ENCODE data around the gene ERI2. TPM values are rescaled to one million over a fixed set of nuclear protein-coding genes. Genes with fewer than 3 reads are reported as not detected.

The ERI2 gene
- total and polyA plus RNA-seq, 2 of the 13 experiments (the other 11 are each of a cell fraction or from before 2014, with no cell fraction given): 17.4 to 41.3 TPM

DNA sequence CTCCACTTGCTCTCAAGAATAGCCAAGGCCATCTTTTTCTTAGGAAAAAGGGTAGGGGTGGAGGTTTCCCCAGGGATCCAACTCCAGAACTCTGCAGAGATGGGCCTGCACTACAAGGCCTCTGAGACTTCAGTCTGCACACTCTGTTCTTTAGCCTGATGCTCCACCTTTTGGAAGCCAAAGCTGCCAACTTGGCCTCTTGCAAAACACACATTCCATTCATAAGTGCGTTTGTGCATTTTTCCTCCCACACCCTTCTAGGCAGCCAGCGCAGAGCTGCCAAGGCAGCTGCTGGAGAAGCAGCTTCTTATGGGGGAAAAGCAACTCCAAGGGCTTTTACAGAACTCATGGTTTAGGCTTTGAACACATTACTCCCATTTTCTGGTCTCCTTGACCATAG lies 45.3 kb upstream of the ERI2 start (continued):
- TF ChIP-seq ZFP37 (CRISPR knock-in tag; IDR thresholded peaks at IDR 0.05; ENCODE audit: borderline replicate concordance) (no peak), ZNF614 (CRISPR knock-in tag; IDR thresholded peaks at IDR 0.05; ENCODE audit: borderline replicate concordance) (0 out of 2 replicates have a peak, but pooled peaks have one; percentile 22), NR2C2 (CRISPR knock-in tag; IDR thresholded peaks at IDR 0.05; ENCODE audit: borderline replicate concordance) (no peak), GFI1 (CRISPR knock-in tag; IDR thresholded peaks at IDR 0.05; ENCODE audit: borderline replicate concordance) (0 out of 2 replicates have a peak, but pooled peaks have one; percentile 16), ZSCAN12 (CRISPR knock-in tag; IDR thresholded peaks at IDR 0.05) (no peak), SIX1 (CRISPR knock-in tag; IDR thresholded peaks at IDR 0.05; ENCODE audit: borderline replicate concordance) (no peak), KAT8 (CRISPR knock-in tag; IDR thresholded peaks at IDR 0.05) (no peak), ZNF350 (CRISPR knock-in tag; IDR thresholded peaks at IDR 0.05; ENCODE audit: borderline replicate concordance, low read depth) (no peak), NFIC (IDR thresholded peaks at IDR 0.05; ENCODE audit: low read length) (no peak), NFRKB (IDR thresholded peaks at IDR 0.05) (no peak), ZNF747 (CRISPR knock-in tag; IDR thresholded peaks at IDR 0.05; ENCODE audit: borderline replicate concordance) (no peak), CBX5 (CRISPR knock-in tag; IDR thresholded peaks at IDR 0.05; ENCODE audit: borderline replicate concordance) (no peak), ZNF264 (CRISPR knock-in tag; IDR thresholded peaks at IDR 0.05) (0 out of 2 replicates have a peak, but pooled peaks have one; percentile 30), ZNF430 (CRISPR knock-in tag; IDR thresholded peaks at IDR 0.05) (no peak), FOSL2 (CRISPR knock-in tag; IDR thresholded peaks at IDR 0.05) (peak; percentile 20; the same call in 1 of the 2 replicates), ZNF329 (CRISPR knock-in tag; IDR thresholded peaks at IDR 0.05; ENCODE audit: low read depth) (no peak), CEBPG (CRISPR knock-in tag; IDR thresholded peaks at IDR 0.05) (peak; percentile 83), NFYC (CRISPR knock-in tag; IDR thresholded peaks at IDR 0.05) (no peak), ZNF7 (CRISPR knock-in tag; IDR thresholded peaks at IDR 0.05) (peak; percentile 49; the same call in 1 of the 2 replicates), KLF13 (CRISPR knock-in tag; IDR thresholded peaks at IDR 0.05) (no peak)
- TF ChIP-seq, protein P1, sequence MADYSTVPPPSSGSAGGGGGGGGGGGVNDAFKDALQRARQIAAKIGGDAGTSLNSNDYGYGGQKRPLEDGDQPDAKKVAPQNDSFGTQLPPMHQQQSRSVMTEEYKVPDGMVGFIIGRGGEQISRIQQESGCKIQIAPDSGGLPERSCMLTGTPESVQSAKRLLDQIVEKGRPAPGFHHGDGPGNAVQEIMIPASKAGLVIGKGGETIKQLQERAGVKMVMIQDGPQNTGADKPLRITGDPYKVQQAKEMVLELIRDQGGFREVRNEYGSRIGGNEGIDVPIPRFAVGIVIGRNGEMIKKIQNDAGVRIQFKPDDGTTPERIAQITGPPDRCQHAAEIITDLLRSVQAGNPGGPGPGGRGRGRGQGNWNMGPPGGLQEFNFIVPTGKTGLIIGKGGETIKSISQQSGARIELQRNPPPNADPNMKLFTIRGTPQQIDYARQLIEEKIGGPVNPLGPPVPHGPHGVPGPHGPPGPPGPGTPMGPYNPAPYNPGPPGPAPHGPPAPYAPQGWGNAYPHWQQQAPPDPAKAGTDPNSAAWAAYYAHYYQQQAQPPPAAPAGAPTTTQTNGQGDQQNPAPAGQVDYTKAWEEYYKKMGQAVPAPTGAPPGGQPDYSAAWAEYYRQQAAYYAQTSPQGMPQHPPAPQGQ (CRISPR knock-in tag; IDR thresholded peaks at IDR 0.05; ENCODE audit: borderline replicate concordance): no peak
- TF ChIP-seq, protein P2, sequence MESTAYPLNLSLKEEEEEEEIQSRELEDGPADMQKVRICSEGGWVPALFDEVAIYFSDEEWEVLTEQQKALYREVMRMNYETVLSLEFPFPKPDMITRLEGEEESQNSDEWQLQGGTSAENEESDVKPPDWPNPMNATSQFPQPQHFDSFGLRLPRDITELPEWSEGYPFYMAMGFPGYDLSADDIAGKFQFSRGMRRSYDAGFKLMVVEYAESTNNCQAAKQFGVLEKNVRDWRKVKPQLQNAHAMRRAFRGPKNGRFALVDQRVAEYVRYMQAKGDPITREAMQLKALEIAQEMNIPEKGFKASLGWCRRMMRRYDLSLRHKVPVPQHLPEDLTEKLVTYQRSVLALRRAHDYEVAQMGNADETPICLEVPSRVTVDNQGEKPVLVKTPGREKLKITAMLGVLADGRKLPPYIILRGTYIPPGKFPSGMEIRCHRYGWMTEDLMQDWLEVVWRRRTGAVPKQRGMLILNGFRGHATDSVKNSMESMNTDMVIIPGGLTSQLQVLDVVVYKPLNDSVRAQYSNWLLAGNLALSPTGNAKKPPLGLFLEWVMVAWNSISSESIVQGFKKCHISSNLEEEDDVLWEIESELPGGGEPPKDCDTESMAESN (CRISPR knock-in tag; conservative IDR thresholded peaks at IDR 0.05): no peak
- TF ChIP-seq, protein P3, sequence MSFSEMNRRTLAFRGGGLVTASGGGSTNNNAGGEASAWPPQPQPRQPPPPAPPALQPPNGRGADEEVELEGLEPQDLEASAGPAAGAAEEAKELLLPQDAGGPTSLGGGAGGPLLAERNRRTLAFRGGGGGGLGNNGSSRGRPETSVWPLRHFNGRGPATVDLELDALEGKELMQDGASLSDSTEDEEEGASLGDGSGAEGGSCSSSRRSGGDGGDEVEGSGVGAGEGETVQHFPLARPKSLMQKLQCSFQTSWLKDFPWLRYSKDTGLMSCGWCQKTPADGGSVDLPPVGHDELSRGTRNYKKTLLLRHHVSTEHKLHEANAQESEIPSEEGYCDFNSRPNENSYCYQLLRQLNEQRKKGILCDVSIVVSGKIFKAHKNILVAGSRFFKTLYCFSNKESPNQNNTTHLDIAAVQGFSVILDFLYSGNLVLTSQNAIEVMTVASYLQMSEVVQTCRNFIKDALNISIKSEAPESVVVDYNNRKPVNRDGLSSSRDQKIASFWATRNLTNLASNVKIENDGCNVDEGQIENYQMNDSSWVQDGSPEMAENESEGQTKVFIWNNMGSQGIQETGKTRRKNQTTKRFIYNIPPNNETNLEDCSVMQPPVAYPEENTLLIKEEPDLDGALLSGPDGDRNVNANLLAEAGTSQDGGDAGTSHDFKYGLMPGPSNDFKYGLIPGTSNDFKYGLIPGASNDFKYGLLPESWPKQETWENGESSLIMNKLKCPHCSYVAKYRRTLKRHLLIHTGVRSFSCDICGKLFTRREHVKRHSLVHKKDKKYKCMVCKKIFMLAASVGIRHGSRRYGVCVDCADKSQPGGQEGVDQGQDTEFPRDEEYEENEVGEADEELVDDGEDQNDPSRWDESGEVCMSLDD (CRISPR knock-in tag; IDR thresholded peaks at IDR 0.05; ENCODE audit: borderline replicate concordance): no peak
- TF ChIP-seq, protein P4, sequence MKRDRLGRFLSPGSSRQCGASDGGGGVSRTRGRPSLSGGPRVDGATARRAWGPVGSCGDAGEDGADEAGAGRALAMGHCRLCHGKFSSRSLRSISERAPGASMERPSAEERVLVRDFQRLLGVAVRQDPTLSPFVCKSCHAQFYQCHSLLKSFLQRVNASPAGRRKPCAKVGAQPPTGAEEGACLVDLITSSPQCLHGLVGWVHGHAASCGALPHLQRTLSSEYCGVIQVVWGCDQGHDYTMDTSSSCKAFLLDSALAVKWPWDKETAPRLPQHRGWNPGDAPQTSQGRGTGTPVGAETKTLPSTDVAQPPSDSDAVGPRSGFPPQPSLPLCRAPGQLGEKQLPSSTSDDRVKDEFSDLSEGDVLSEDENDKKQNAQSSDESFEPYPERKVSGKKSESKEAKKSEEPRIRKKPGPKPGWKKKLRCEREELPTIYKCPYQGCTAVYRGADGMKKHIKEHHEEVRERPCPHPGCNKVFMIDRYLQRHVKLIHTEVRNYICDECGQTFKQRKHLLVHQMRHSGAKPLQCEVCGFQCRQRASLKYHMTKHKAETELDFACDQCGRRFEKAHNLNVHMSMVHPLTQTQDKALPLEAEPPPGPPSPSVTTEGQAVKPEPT (CRISPR knock-in tag; IDR thresholded peaks at IDR 0.05; ENCODE audit: low read depth): no peak

Data from HepG2 (cell line).